ENCODE data around the gene PRKN.

DNA sequence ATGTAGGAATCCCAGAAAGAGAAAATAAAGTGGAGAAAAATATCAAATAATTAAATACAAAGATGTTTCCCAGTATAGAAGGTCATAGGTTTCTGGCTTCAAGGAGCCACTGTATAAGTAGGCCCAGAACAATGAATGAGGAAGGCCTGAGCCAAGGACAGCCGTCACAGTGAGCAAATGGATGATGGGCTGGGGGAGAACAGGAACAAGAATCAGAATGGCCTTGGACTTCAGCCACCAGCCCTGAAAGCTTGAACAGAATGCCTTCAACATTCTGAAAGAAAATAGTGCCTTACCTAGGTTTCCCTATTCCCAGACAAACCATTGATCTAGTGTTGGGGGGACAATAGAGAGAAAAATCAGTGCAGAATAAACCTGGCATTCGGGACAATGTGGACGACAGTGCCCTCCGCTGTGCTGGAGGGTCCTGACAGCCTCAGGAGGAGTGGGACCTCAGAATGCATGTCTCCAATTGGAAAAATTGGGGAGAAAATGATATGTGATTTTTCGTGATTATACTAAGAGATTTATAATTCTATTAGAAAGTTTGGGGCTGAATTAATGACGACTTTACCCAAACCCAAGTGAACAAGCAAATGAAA, 1119.8 kb downstream of the PRKN start:
- TF ChIP-seq, protein P1, sequence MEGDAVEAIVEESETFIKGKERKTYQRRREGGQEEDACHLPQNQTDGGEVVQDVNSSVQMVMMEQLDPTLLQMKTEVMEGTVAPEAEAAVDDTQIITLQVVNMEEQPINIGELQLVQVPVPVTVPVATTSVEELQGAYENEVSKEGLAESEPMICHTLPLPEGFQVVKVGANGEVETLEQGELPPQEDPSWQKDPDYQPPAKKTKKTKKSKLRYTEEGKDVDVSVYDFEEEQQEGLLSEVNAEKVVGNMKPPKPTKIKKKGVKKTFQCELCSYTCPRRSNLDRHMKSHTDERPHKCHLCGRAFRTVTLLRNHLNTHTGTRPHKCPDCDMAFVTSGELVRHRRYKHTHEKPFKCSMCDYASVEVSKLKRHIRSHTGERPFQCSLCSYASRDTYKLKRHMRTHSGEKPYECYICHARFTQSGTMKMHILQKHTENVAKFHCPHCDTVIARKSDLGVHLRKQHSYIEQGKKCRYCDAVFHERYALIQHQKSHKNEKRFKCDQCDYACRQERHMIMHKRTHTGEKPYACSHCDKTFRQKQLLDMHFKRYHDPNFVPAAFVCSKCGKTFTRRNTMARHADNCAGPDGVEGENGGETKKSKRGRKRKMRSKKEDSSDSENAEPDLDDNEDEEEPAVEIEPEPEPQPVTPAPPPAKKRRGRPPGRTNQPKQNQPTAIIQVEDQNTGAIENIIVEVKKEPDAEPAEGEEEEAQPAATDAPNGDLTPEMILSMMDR (conservative IDR thresholded peaks at IDR 0.05) = no peak
- TF ChIP-seq EZH2 (IDR thresholded peaks at IDR 0.05; ENCODE audit: low read depth) = no peak
